MCF 10A (cell line): ENCODE measurements around the gene ZNF70. TPM values are rescaled to one million over a fixed set of nuclear protein-coding genes. Genes with fewer than 3 reads are reported as not detected.
A peak's percentile ranks its signal among the peaks of the same experiment; 100 is the strongest.

Experiments
- BruUV-seq: library from RNA; stranded (reverse); fragments of 400-500 nt; replicated peaks from 2 replicates; lab custom pipeline; 2021; lab: Mats Ljungman, UMichigan
- CTCF ChIA-PET: fragments of 300-600 bp; sonication (Branson Sonifier 250); formaldehyde crosslinking; extraction: SDS; loops from one replicate; lab custom pipeline; 2021; ENCODE audit warnings: antibody characterized with exemption, inconsistent platforms; lab: Yijun Ruan, JAX
- POLR2A ChIA-PET: fragments of 300-600, 350-650 bp; sonication (Branson Sonifier 250); formaldehyde crosslinking; extraction: SDS; loops from one replicate; lab custom pipeline; 2020; ENCODE audit warnings: antibody characterized with exemption, inconsistent platforms; lab: Yijun Ruan, JAX
- DNase-seq: peaks from one replicate; pipeline ENCODE4 v3.0.0-alpha.2; 2018; ENCODE audit not compliant: unreplicated experiment
- H3K27ac Mint-ChIP-seq: one replicate; pipeline ENCODE4 v1.8.0; 2022; ENCODE audit warnings: mild to moderate bottlenecking, low read depth, mixed read lengths; ENCODE audit not compliant: unreplicated experiment
- H3K27me3 Mint-ChIP-seq: one replicate; pipeline ENCODE4 v1.8.0; 2022; ENCODE audit warnings: mixed read lengths; ENCODE audit not compliant: insufficient read depth, unreplicated experiment
- H3K36me3 Mint-ChIP-seq: one replicate; pipeline ENCODE4 v1.8.0; 2022; ENCODE audit warnings: mild to moderate bottlenecking, moderate library complexity, mixed read lengths; ENCODE audit not compliant: insufficient read depth, unreplicated experiment
- H3K4me1 Mint-ChIP-seq: one replicate; pipeline ENCODE4 v1.8.0; 2022; ENCODE audit warnings: mixed read lengths; ENCODE audit not compliant: insufficient read depth, unreplicated experiment
- H3K4me3 Mint-ChIP-seq: one replicate; pipeline ENCODE4 v1.8.0; 2022; ENCODE audit warnings: mild to moderate bottlenecking, moderate library complexity, mixed read lengths; ENCODE audit not compliant: unreplicated experiment
- H3K9me3 Mint-ChIP-seq: one replicate; pipeline ENCODE4 v1.8.0; 2022; ENCODE audit warnings: mixed read lengths; ENCODE audit not compliant: unreplicated experiment
- CTCF ChIP-seq: fragments of 200-600 bp; IDR thresholded peaks from one replicate; pipeline ENCODE4 v1.8.0; 2022; ENCODE audit warnings: antibody characterized with exemption, mild to moderate bottlenecking; ENCODE audit not compliant: unreplicated experiment
- intact Hi-C: fragments of 100-400 bp; cut with micrococcal nuclease; formaldehyde crosslinking; loops from 2 replicates; pipeline ENCODE4 v1.14.1; 2022
- total RNA-seq: library from RNA; stranded (reverse); gene quantifications from 2 replicates; pipeline ENCODE4 v1.2.3, GENCODE V29; 2022

ZNF70 gene
- total RNA-seq, 1 experiment from 2014 or later = 3.3 TPM

GRCh38 chr22:23698673-23699235 lies 52.2 kb downstream of the ZNF70 start:
- TF ChIP-seq CTCF = no peak
- intact Hi-C loops = no loop called here
- ChIA-PET POLR2A (interaction anchor here (0.7 kb wide), 1 partner anchor 53 kb away, joined by 3 read pairs; no protein-coding TSS in a partner anchor), CTCF (interaction anchor here (0.6 kb wide), 1 partner anchor 12 kb away, joined by 3 read pairs; no protein-coding TSS in a partner anchor)
- no TSS peak for BruUV-seq
- H3K36me3 Mint-ChIP-seq = peaks cover 43% of the 10 kb centered on the region
- no peaks in the 10 kb centered on the region for H3K27me3 Mint-ChIP-seq
- no peak for DNase-seq
- no peak overlapping the region for H3K4me3 Mint-ChIP-seq
- no peaks in the 10 kb centered on the region for H3K4me1 Mint-ChIP-seq
- H3K27ac Mint-ChIP-seq = no peak overlapping the region
- H3K9me3 Mint-ChIP-seq = no peaks in the 10 kb centered on the region

GRCh38 chr22:23698094-23698493 lies 52.8 kb downstream of the ZNF70 start:
- DNase-seq = no peak
- Mint-ChIP-seq H3K27me3 (no peaks in the 10 kb centered on the region), H3K9me3 (no peaks in the 10 kb centered on the region), H3K27ac (no peak overlapping the region), H3K4me3 (no peak overlapping the region), H3K36me3 (peaks cover 38% of the 10 kb centered on the region), H3K4me1 (no peaks in the 10 kb centered on the region)
- POLR2A ChIA-PET = no interaction called here
- CTCF ChIA-PET = interaction anchor here (0.6 kb wide), 1 partner anchor 192 kb away, joined by 3 read pairs; no protein-coding TSS in a partner anchor
- intact Hi-C loops = no loop called here
- BruUV-seq = no TSS peak
- no peak for TF ChIP-seq CTCF

- no peak for TF ChIP-seq CTCF
- no peaks in the 10 kb centered on the region for H3K9me3 Mint-ChIP-seq
- no TSS peak for BruUV-seq
These were observed 53.6 kb downstream of the ZNF70 start for GRCh38 chr22:23697031-23697970.

GRCh38 chr22:23696326-23696851 lies 54.5 kb downstream of the ZNF70 start:
- H3K27me3 Mint-ChIP-seq = no peaks in the 10 kb centered on the region
- DNase-seq = no peak
- CTCF ChIA-PET = no interaction called here
- TF ChIP-seq CTCF = no peak
- H3K4me1 Mint-ChIP-seq = no peaks in the 10 kb centered on the region
- peaks cover 30% of the 10 kb centered on the region for H3K36me3 Mint-ChIP-seq
- H3K27ac Mint-ChIP-seq = peak overlapping the region; percentile 65
- POLR2A ChIA-PET = no interaction called here
- BruUV-seq = no TSS peak
- no peak overlapping the region for H3K4me3 Mint-ChIP-seq
- no peaks in the 10 kb centered on the region for H3K9me3 Mint-ChIP-seq
- intact Hi-C loops = no loop called here

More at GRCh38 chr22:23697031-23697970, 53.6 kb downstream of the ZNF70 start:
- CTCF ChIA-PET = interaction anchor here (0.6 kb wide), 1 partner anchor 193 kb away, joined by 3 read pairs; no protein-coding TSS in a partner anchor
- Mint-ChIP-seq H3K4me3 (no peak overlapping the region), H3K36me3 (peaks cover 39% of the 10 kb centered on the region), H3K4me1 (no peaks in the 10 kb centered on the region), H3K27ac (no peak overlapping the region), H3K27me3 (no peaks in the 10 kb centered on the region)
- POLR2A ChIA-PET = no interaction called here
- intact Hi-C loops = no loop called here
- no peak for DNase-seq
